Iris pigment epithelial cell (primary cell): ENCODE results near the gene BMI1.
"Not testable (repeated sequence)": the region's sequence is repeated elsewhere in the genome, so short reads cannot be mapped to it uniquely, and the experiment has no call there.

ENCODE experiments used
- DNase-seq: peaks from one replicate; pipeline ENCODE4 v3.0.0-alpha.2; 2011; ENCODE audit warnings: low read depth

Gene BMI1

GRCh38 chr10:22340329-22341189, 19.7 kb downstream of the BMI1 start:
- peak; percentile 75 for DNase-seq

- peak; percentile 22 for DNase-seq
Observed at GRCh38 chr10:22341190-22341925, 20.5 kb downstream of the BMI1 start.

DNA sequence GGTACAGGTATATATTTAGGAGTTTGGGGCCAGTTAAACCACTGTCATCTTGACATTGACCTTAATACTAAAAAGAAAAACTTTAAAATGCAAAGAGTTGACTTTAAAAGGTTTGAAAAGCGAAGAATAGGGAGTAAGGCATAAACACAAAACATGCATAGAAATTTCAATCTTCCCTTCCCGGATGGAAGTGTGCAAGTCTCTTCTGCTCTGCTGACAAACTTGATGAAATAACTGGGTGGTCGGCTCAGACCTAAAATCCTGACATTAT, 21.0 kb downstream of the BMI1 start:
- DNase-seq: no peak

- DNase-seq: no peak
Observed at GRCh38 chr10:22342421-22342820, 21.5 kb downstream of the BMI1 start.

DNA sequence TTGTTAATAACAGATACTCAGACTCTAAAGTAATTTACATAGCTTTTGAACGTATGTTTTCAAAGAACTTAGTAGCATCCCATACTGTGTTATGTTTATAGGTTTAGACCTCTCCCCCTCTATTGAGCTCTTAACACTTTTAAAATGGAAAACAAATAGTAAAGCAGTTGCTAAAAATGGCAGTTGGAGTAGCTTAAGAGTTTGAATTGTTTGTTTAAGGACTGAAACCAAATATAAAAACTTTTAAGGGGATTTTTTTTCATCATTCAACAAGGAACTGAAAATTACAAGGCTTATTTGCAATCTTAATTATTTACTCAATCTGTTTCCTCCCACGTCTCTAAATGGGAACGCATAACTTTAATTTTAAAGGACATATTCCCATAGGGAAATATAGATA, 22.8 kb downstream of the BMI1 start:
- no peak for DNase-seq

DNA sequence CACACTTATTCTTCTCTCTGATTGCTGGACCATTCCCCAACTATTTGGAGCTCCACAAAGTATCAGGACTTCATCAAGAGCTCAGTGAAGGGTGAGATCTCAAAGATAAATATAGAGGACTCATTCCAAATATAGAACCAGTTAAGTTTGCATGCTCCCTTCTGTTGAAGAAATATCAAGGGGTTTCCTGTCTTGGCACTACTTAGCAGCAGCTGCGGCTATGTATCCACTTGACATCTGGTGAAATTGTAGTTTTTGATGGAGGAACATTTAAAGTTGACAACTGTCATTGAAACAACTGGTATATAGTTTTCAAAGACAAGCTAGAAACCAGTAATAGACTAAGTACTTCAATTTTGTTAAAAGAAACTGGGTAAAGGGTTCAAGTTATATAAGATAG, 23.4 kb downstream of the BMI1 start:
- DNase-seq: no peak

DNA sequence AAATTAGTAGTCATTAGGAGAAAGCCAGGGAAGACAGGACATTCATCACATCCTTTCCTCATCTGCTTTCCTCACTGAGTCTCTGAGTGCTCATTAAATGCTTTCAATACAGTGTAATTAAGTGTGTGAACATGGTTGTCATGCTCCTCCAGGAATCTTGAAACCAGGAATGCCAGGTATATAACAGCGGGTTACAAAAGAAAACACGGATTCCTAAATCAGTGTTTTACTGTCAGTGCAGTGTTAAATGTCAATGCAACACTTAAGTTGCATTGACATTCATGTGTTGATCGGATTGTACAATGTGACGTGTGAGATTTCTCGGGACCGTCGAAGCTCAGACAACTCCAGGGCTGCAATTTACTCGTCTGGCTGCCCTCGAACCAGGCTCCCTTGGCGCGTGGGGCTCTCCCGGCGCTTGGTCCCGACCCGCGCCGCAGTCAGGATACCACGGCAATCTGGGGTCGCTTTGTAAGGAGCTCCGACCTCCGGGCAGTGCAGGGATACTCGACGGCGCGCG, 23.9 kb downstream of the BMI1 start:
- no peak for DNase-seq

DNA sequence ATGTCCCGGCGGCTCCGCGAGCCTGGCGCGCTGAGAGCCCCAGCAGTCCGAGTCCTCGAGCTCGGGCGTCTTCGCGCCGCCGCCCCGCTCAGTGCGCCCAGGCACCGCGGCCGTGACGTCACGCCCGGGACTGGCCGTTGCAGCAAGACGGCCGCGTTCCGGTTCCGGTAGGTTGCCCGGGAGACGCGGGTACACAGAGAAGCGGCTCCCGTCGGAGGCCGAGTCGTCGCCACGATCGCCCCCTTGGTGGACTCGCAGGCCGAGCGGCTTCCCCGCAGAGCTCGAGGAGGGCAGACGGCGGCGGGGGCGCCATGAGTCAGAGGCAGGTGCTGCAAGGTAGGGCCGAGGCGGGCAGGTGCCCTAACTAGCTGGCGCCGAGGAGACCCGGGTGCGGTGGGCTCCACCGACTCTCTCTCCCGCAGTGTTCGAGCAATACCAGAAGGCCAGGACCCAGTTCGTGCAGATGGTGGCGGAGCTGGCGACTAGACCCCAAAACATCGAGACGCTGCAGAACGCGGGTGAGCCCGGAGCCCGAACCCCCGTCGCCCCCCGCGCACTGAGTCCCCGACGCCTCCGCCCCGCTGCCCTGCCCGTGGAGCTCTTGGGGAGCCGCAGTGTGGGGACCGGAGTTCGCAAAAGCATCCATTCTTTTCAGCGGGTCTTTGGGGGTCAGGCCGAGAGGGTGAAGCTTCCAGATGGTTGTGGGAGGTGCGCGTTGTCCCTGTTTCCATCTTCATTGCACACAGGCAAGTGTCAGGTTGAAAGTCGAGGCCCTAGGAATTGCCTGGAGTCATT, 24.6 kb downstream of the BMI1 start, which contains the start of gene SPAG6:
Gene SPAG6, plus strand, starts transcription at position 196 of the 795 bp plus-strand sequence. Its CDS starts 116 bp downstream, at position 312.
- DNase-seq: no peak

GRCh38 chr10:22346096-22346661, 25.3 kb downstream of the BMI1 start:
- DNase-seq: no peak

GRCh38 chr10:22349755-22350154, 28.9 kb downstream of the BMI1 start:
- no peak for DNase-seq

DNA sequence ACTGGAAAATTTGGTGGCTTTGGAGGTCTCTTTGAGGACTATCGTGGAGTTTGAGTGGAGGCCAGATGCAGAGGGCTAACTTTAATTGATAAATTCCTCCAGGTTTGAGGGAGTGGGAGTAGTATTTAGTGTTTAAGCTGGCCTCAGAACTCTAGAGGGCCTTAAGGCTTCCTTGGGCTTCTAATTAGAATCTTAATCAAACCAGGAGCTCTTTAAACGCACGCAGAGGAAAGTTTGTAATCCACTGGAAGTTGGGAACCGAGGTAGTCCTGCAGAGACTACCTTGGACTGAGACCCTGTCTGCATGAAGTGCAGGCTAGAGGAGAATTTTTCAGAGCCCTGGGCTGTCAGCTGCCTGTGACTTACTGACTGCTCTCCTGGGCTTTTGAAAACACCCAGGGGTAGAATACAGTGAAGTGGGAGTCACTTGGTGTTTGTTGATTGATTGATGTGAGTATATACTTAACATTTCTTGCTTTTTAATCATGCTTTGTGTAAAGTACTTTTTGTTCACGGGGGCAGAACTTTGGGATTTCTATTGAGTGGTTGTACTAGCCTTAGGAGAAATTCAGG, 30.3 kb downstream of the BMI1 start:
- DNase-seq: no peak

DNA sequence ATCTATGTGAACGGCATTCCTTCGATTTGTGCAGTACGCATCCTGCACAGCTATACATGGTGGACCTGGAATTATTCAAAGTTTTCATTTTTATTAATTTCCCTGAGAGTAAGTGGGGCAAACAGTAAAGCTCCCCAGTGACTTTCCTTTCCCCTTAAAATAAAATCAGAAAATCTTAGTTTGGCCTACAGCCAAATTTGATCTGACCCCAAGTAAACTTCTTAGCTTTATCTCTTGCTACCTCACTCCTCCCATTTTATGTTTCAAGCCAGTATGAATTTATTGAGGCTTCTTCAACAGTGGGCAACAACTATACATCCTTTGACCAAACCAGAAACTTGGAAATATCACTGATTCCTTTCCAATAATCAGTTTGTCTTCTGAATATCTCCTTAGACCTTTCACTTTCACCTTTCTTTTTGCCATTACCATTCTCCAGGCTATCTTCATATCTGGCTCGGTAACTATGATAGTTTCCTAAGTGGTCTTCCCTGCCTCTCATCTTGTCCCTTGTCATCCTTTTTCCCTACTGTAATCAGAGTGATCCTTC, 35.5 kb downstream of the BMI1 start:
- no peak for DNase-seq

DNA sequence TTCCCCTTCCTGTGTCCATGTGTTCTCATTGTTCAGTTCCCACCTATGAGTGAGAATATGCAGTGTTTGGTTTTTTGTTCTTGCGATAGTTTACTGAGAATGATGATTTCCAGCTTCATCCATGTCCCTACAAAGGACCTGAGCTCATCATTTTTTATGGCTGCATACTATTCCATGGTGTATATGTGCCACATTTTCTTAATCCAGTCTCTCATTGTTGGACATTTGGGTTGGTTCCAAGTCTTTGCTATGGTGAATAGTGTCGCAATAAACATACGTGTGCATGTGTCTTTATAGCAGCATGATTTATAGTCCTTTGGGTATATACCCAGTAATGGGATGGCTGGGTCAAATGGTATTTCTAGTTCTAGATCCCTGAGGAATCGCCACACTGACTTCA, 36.9 kb downstream of the BMI1 start:
- not testable (repeated sequence) for DNase-seq

GRCh38 chr10:22363305-22363704, 42.4 kb downstream of the BMI1 start:
- DNase-seq: no peak

DNA sequence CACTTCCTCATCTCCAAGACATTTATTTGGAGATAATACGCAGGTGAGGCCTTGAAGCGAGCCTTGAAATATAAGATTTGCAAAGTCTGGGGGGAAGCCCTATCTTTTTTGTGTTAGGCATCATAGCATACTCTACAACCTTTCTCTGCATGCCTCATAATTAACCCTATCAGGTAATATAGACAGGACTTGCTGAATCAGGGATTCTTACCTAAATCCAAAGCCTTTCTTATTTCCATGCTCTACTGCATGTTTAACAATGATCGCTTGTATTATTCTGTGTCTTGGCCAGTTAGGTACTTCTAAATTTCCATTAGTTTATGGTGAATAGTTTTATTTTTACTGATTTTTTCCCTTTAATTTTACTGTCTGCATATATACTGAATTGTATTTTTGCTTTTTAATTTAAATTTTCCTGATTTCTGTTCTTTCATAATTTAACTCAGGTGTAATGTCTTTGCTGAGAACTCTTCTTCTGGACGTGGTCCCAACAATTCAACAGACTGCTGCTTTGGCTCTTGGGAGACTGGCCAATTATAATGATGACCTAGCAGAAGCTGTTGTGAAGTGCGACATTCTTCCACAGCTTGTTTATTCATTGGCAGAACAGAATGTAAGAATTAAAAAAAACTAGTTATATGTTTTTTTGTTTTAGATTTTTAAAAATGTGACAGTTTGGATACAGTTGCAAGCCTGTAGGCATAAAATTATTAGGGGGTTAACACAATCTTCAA, 43.7 kb downstream of the BMI1 start:
- DNase-seq: no peak

DNA sequence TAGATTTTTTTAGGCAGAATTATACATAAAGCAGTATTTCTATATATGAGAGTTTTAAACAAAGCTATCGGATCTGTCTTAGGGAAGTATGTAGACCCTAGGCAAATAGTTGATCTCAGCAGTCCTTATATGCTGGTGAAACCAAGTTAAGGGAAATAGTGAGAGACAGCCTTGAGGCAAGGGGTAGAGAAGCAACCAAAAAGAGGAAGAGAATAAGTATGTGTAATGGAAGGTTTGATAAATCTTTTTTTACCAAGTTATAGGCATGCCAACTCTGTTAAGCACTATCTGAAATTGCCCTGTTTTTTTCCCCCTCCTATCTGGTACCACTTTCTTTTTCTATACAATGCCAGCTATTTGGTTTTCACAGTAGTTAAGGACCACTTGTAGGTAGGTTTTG, 44.3 kb downstream of the BMI1 start:
- DNase-seq: no peak

GRCh38 chr10:22365644-22366434, 44.9 kb downstream of the BMI1 start:
- DNase-seq: peak; percentile 15

DNA sequence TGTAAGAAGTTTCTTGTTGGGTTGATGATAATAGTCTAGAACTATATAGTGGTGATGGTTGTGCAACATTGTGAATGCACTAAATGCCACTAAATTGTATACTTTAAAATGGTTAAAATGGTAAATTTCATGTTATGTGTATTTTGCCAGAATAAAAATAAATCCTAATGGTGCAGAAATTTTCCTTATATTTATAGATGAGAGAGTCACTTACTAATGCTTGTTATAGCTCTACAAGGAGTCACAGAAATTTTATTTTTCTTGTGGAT, 45.5 kb downstream of the BMI1 start:
- DNase-seq: no peak

GRCh38 chr10:22366771-22367170, 45.9 kb downstream of the BMI1 start:
- no peak for DNase-seq

DNA sequence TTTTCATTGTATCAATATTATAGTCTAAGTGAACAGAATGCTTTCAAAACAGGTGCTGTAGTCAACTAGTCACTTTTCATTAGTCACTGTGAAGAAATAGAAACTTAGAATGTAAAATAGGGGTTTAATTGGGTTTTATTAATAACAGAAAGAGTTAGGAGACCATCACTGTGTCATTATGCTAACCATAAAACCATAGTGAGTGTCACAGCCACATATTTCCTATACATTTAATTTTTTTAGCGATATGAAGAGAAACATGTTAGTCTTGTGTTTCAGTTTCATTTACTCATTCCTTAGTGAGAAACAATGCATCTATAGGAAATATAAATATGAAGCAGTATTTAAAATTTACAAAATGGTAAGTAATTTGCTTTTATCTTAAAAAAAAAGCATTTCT, 46.6 kb downstream of the BMI1 start:
- DNase-seq: no peak
